ENCODE data around the gene SORCS2. TPM values are rescaled to one million over a fixed set of nuclear protein-coding genes. Genes with fewer than 3 reads are reported as not detected.

The SORCS2 gene
- total and polyA plus RNA-seq, 2 of the 4 experiments (the other 2 are of a cell fraction) = 0.36 to 0.62 TPM

- no peak overlapping the region for H2BK15ac ChIP-seq (ENCODE audit: low read depth, low read length)
- CTCF ChIA-PET = no interaction called here
Measured at GRCh38 chr4:7750972-7751371, 558.6 kb downstream of the SORCS2 start.

More at GRCh38 chr4:7750972-7751371, 558.6 kb downstream of the SORCS2 start:
- ATAC-seq (ENCODE audit: low read depth) (no peak), DNase-seq (no peak)
- no peak overlapping the region for H2BK5ac ChIP-seq (ENCODE audit: low read depth, low read length, poor library complexity, severe bottlenecking)
- H3K9me1 ChIP-seq (ENCODE audit: insufficient read depth, low read length) = no peaks in the 10 kb centered on the region
- H2AK9ac ChIP-seq (replicated peaks; ENCODE audit: low read depth, low read length, poor library complexity) = no peak overlapping the region
- peaks cover 1% of the 10 kb centered on the region; the same call in 1 of the 2 replicates for H3K4me1 ChIP-seq (ENCODE audit: control insufficient read depth, insufficient read depth, low read length)
- H3K36me3 ChIP-seq (ENCODE audit: control insufficient read depth, insufficient read depth, low read length) = peaks cover 2% of the 10 kb centered on the region; the same call in 1 of the 2 replicates
- no peak overlapping the region for H3K9ac ChIP-seq (ENCODE audit: low read depth, low read length)
- H4K91ac ChIP-seq (ENCODE audit: insufficient read depth, low read depth, low read length) = no peak overlapping the region
- in situ Hi-C loops (cut with MboI; ENCODE audit: low sequenced_read_pairs) (no loop called here), intact Hi-C loops (cut with micrococcal nuclease) (no loop called here), dilution Hi-C loops (cut with HindIII; ENCODE audit: low sequenced_read_pairs, unreplicated experiment) (no loop called here)
- H3K18ac ChIP-seq (ENCODE audit: low read depth, low read length) = no peak overlapping the region
- H2AFZ ChIP-seq (replicated peaks; ENCODE audit: low read length, poor library complexity) = no peak overlapping the region
- no peak overlapping the region for H2BK20ac ChIP-seq (ENCODE audit: low read depth, low read length)
- H3K4me2 ChIP-seq (ENCODE audit: low read depth, low read length) = no peak overlapping the region
- no peak overlapping the region for H3K56ac ChIP-seq (ENCODE audit: extremely low read depth, insufficient read depth, low read length)
- H2BK120ac ChIP-seq (ENCODE audit: low read depth, low read length) = no peak overlapping the region
- H3K27ac ChIP-seq (ENCODE audit: insufficient read depth, low read length) = no peak overlapping the region
- no peak overlapping the region for H3K14ac ChIP-seq (replicated peaks; ENCODE audit: low read depth, low read length)
- H4K5ac ChIP-seq (ENCODE audit: low read depth, low read length) = no peak overlapping the region
- peaks cover 8% of the 10 kb centered on the region; the same call in 1 of the 2 replicates for H4K20me1 ChIP-seq (ENCODE audit: insufficient read depth, low read length)
- no peak overlapping the region for H3K4me3 ChIP-seq (ENCODE audit: insufficient read depth, low read depth, low read length)
- POLR2A ChIA-PET (ENCODE audit: unreplicated experiment) = no interaction called here
- BruUV-seq (replicated peaks) = no TSS peak
- no peak overlapping the region for H3K23ac ChIP-seq (ENCODE audit: low read depth, low read length)
- H2AK5ac ChIP-seq (ENCODE audit: low read depth, low read length) = no peak overlapping the region
- TF ChIP-seq NFE2L2 (IDR thresholded peaks at IDR 0.05; ENCODE audit: low read depth, low read length) (no peak), ELK1 (IDR thresholded peaks at IDR 0.05; ENCODE audit: borderline replicate concordance, low read depth, low read length) (no peak), MAFK (IDR thresholded peaks at IDR 0.05; ENCODE audit: low read depth, low read length) (no peak), RFX5 (IDR thresholded peaks at IDR 0.05; ENCODE audit: low read depth, low read length) (no peak), SMC3 (IDR thresholded peaks at IDR 0.05; ENCODE audit: low read depth, low read length) (no peak)
- no peaks in the 10 kb centered on the region for H3K27me3 ChIP-seq (ENCODE audit: control insufficient read depth, insufficient read depth, low read length)
- H3K9me3 ChIP-seq (ENCODE audit: control insufficient read depth, insufficient read depth, low read length) = no peaks in the 10 kb centered on the region
- H3K79me1 ChIP-seq (ENCODE audit: low read depth in 1 of 2, low read length in 2 of 2) = no peaks in the 10 kb centered on the region
- H4K8ac ChIP-seq (ENCODE audit: low read depth in 2 of 2, low read length in 2 of 2) = no peak overlapping the region
- no peak overlapping the region for H3K4ac ChIP-seq (ENCODE audit: low read depth, low read length)
